H1 (cell line): ENCODE data around the gene POU2F1. TPM values are rescaled to one million over a fixed set of nuclear protein-coding genes. Genes with fewer than 3 reads are reported as not detected.
A peak's percentile ranks its signal among the peaks of the same experiment; 100 is the strongest.

Experiments used
- CTCF ChIA-PET: fragments of 300-600 bp; sonication (Branson Sonifier 250); formaldehyde crosslinking; loops from one replicate; lab custom pipeline; 2021; ENCODE audit not compliant: partially characterized antibody; lab: Charles Lee
- POLR2A ChIA-PET: fragments of 300-600 bp; sonication (Branson Sonifier 250); formaldehyde crosslinking; loops from one replicate; lab custom pipeline; 2021; ENCODE audit warnings: inconsistent platforms; ENCODE audit not compliant: partially characterized antibody; lab: Charles Lee
- DNase-seq, 2 experiments: peaks; one replicate each; pipeline versions ENCODE4 v3.0.0 to v3.0.0-alpha.2; 2010 to 2022; ENCODE audit warnings: low spot score in 2 of 2, low read depth in 1 of 2, mixed read lengths in 1 of 2
- FAIRE-seq: peaks from 2 replicates; lab custom pipeline; 2011; peaks lifted over from hg19 to GRCh38; lab: Jason Lieb, UNC
- H2AFZ ChIP-seq: 2 replicates; pipeline ENCODE4 v1.8.1; 2012; ENCODE audit warnings: low read length, inconsistent platforms
- H2AK5ac ChIP-seq: 2 replicates; pipeline ENCODE4 v1.6.1; 2013; ENCODE audit warnings: low read depth, low read length
- H2BK120ac ChIP-seq: replicated peaks from 2 replicates; pipeline ENCODE3; 2013; ENCODE audit warnings: low read depth, low read length, inconsistent platforms
- H2BK12ac ChIP-seq: 2 replicates; pipeline ENCODE4 v1.6.1; 2013; ENCODE audit warnings: low read depth, low read length
- H2BK15ac ChIP-seq: 2 replicates; pipeline ENCODE4 v1.6.1; 2013; ENCODE audit warnings: low read length
- H2BK20ac ChIP-seq: 2 replicates; pipeline ENCODE4 v1.6.1; 2013; ENCODE audit warnings: low read length
- H2BK5ac ChIP-seq: 2 replicates; pipeline ENCODE4 v1.6.1; 2013; ENCODE audit warnings: low read depth, low read length
- H3K14ac ChIP-seq: 2 replicates; pipeline ENCODE4 v1.6.1; 2013; ENCODE audit warnings: inconsistent platforms; ENCODE audit not compliant: insufficient read length
- H3K18ac ChIP-seq: 2 replicates; pipeline ENCODE4 v1.6.1; 2013; ENCODE audit warnings: low read length; ENCODE audit errors: extremely low read depth
- H3K23ac ChIP-seq: 2 replicates; pipeline ENCODE4 v1.6.1; 2013; ENCODE audit warnings: inconsistent platforms; ENCODE audit not compliant: insufficient read length
- H3K23me2 ChIP-seq: 2 replicates; pipeline ENCODE4 v1.6.1; 2013; ENCODE audit warnings: low read depth, low read length
- H3K27ac ChIP-seq: 2 replicates; pipeline ENCODE4 v1.6.1; 2011; ENCODE audit warnings: low read depth, low read length, inconsistent platforms
- H3K27me3 ChIP-seq, 4 experiments: replicated peaks in 1 of 4; 1 replicate in 1 of 4; 2 replicates in 3 of 4; pipeline versions ENCODE4 v1.6.1 to v1.8.1; 2011 to 2013; ENCODE audit warnings: low read length in 3 of 4, mild to moderate bottlenecking in 3 of 4, inconsistent platforms in 2 of 4, mixed read lengths in 2 of 4, moderate library complexity in 1 of 4; ENCODE audit not compliant: control insufficient read depth in 3 of 4, insufficient read depth in 3 of 4; ENCODE audit errors: extremely low read depth in 1 of 4
- H3K36me3 ChIP-seq, 4 experiments: 2 replicates each; pipeline versions ENCODE4 v1.6.1 to v1.8.1; 2011 to 2013; ENCODE audit warnings: mild to moderate bottlenecking in 4 of 4, low read length in 3 of 4, moderate library complexity in 2 of 4, control low read depth in 1 of 4, inconsistent platforms in 1 of 4; ENCODE audit not compliant: insufficient read depth in 4 of 4, control insufficient read depth in 2 of 4
- H3K4ac ChIP-seq: replicated peaks from 2 replicates; pipeline ENCODE3; 2013; ENCODE audit warnings: low read length, low read depth, mixed read lengths, inconsistent platforms; ENCODE audit not compliant: insufficient read length
- H3K4me1 ChIP-seq, 4 experiments: replicated peaks in 1 of 4; 1 replicate in 1 of 4; 2 replicates in 3 of 4; pipeline versions ENCODE4 v1.6.1 to v1.8.1; 2011 to 2013; ENCODE audit warnings: low read length in 3 of 4, inconsistent platforms in 2 of 4, mixed read lengths in 1 of 4; ENCODE audit not compliant: insufficient read depth in 4 of 4, control insufficient read depth in 3 of 4
- H3K4me2 ChIP-seq, 2 experiments: 2 replicates each; pipeline versions ENCODE4 v1.6.1 to v1.8.1; 2011 to 2013; ENCODE audit warnings: low read depth in 2 of 2, low read length in 2 of 2, control low read depth in 1 of 2, inconsistent platforms in 1 of 2, mild to moderate bottlenecking in 1 of 2; ENCODE audit not compliant: insufficient read depth in 1 of 2
- H3K4me3 ChIP-seq, 4 experiments: fragments of 200-600, 300-600 bp in 1 of 4; sonication (generic), shearing (Covaris generic), sonication (Bioruptor Twin) in 1 of 4; 2 replicates each; pipeline versions ENCODE4 v1.5.1 to v1.8.1; 2011 to 2016; ENCODE audit warnings: low read length in 4 of 4, low read depth in 3 of 4, control low read depth in 2 of 4, inconsistent platforms in 2 of 4, mild to moderate bottlenecking in 2 of 4, mixed read lengths in 1 of 4, moderate library complexity in 1 of 4; ENCODE audit not compliant: insufficient read depth in 2 of 4; ENCODE audit errors: extremely low read depth in 1 of 4
- H3K56ac ChIP-seq: replicated peaks from 2 replicates; pipeline ENCODE3; 2013; ENCODE audit warnings: low read depth, mild to moderate bottlenecking, mixed read lengths, low read length, inconsistent platforms; ENCODE audit not compliant: insufficient read length
- H3K79me1 ChIP-seq: 2 replicates; pipeline ENCODE4 v1.6.1; 2013; ENCODE audit warnings: low read depth, low read length, control low read depth
- H3K79me2 ChIP-seq, 2 experiments: 2 replicates each; pipeline versions ENCODE4 v1.6.1 to v1.8.1; 2012 to 2013; ENCODE audit warnings: low read length in 2 of 2, mild to moderate bottlenecking in 2 of 2, inconsistent platforms in 1 of 2; ENCODE audit not compliant: insufficient read depth in 2 of 2, control insufficient read depth in 1 of 2
- H3K9ac ChIP-seq, 4 experiments: replicated peaks in 1 of 4; 1 replicate in 1 of 4; 2 replicates in 3 of 4; pipeline versions ENCODE4 v1.6.1 to v1.8.1; 2011 to 2013; ENCODE audit warnings: low read depth in 3 of 4, low read length in 3 of 4, control low read depth in 2 of 4, mild to moderate bottlenecking in 2 of 4, moderate library complexity in 2 of 4, inconsistent platforms in 1 of 4; ENCODE audit errors: extremely low read depth in 1 of 4
- H3K9me3 ChIP-seq, 2 experiments: 2 replicates each; pipeline versions ENCODE4 v1.6.1 to v1.8.1; 2012 to 2013; ENCODE audit warnings: mild to moderate bottlenecking in 2 of 2, moderate library complexity in 2 of 2, control low read depth in 1 of 2, inconsistent platforms in 1 of 2, low read depth in 1 of 2, low read length in 1 of 2, mixed read lengths in 1 of 2; ENCODE audit not compliant: insufficient read depth in 2 of 2
- H4K20me1 ChIP-seq, 2 experiments: replicated peaks in 1 of 2; 2 replicates each; pipeline versions ENCODE3 to v1.8.1; 2011 to 2013; ENCODE audit warnings: inconsistent platforms in 2 of 2, low read length in 2 of 2, mild to moderate bottlenecking in 1 of 2; ENCODE audit not compliant: insufficient read depth in 2 of 2, control insufficient read depth in 1 of 2
- H4K5ac ChIP-seq: 2 replicates; pipeline ENCODE4 v1.6.1; 2013; ENCODE audit warnings: low read length, low read depth, mixed read lengths, inconsistent platforms; ENCODE audit not compliant: insufficient read length
- H4K8ac ChIP-seq: 2 replicates; pipeline ENCODE4 v1.8.0; 2013; ENCODE audit warnings: mild to moderate bottlenecking, moderate library complexity, low read length, inconsistent platforms; ENCODE audit not compliant: insufficient read depth; ENCODE audit errors: extremely low read depth
- H4K91ac ChIP-seq: replicated peaks from 2 replicates; pipeline ENCODE3; 2013; ENCODE audit warnings: low read length, mixed read lengths, inconsistent platforms; ENCODE audit not compliant: insufficient read length
- BACH1 ChIP-seq: IDR thresholded peaks from 2 replicates; pipeline ENCODE4 v1.6.1; 2012; ENCODE audit warnings: low read length, improper control_type of control experiment
- CEBPB ChIP-seq: IDR thresholded peaks from 2 replicates; pipeline ENCODE4 v1.6.1; 2012; ENCODE audit warnings: low read depth, low read length
- KDM1A ChIP-seq: fragments of 200-600, 300-600 bp; sonication (generic); IDR thresholded peaks from 2 replicates; pipeline ENCODE4 v1.7.1; 2016; ENCODE audit warnings: mild to moderate bottlenecking, low read length, borderline replicate concordance
- MAFK ChIP-seq: IDR thresholded peaks from 2 replicates; pipeline ENCODE4 v1.6.1; 2012; ENCODE audit warnings: low read depth, mild to moderate bottlenecking, improper control_type of control experiment, low read length
- POLR2AphosphoS5 ChIP-seq: IDR thresholded peaks from 2 replicates; pipeline ENCODE4 v1.6.1; 2011; ENCODE audit warnings: low read depth, low read length
- RFX5 ChIP-seq: IDR thresholded peaks from 2 replicates; pipeline ENCODE4 v1.6.1; 2011; ENCODE audit warnings: low read depth, low read length, improper control_type of control experiment, borderline replicate concordance
- TBP ChIP-seq: IDR thresholded peaks from 2 replicates; pipeline ENCODE4 v1.6.1; 2011; ENCODE audit warnings: low read depth, low read length, improper control_type of control experiment
- YY1 ChIP-seq: IDR thresholded peaks from 2 replicates; pipeline ENCODE4 v1.6.1; 2011; ENCODE audit warnings: low read depth, mild to moderate bottlenecking, low read length
- WGBS, 2 experiments: shearing (Covaris generic) in 1 of 2; methylation state at CpG; one replicate each; pipeline versions ENCODE4 v1.1.6 to v1.1.7; 2013 to 2015; ENCODE audit warnings: low lambda C conversion rate in 2 of 2, mixed read lengths in 2 of 2, inconsistent platforms in 1 of 2, low coverage in 1 of 2, missing lambda C conversion rate in 1 of 2; ENCODE audit not compliant: insufficient replicate concordance in 2 of 2, insufficient coverage in 1 of 2, insufficient read length in 1 of 2; ENCODE audit errors: extremely low coverage in 1 of 2, missing lambda C conversion rate in 1 of 2; 5-methylcytosine and 5-hydroxymethylcytosine counted together
- polyA plus RNA-seq, 7 experiments: library from polyadenylated mRNA; depleted of rRNA in 3 of 7; stranded (reverse) in 5 of 7; unstranded in 2 of 7; fragments of >200 nt in 5 of 7; fragments of 200-250 nt in 2 of 7; gene quantifications; 1 replicate in 5 of 7; 2 replicates in 1 of 7; 4 replicates in 1 of 7; pipeline versions ENCODE4 v1.2.1 to v1.2.3, GENCODE V29; 2011 to 2013; ENCODE audit warnings: missing spikeins in 2 of 7, mixed read lengths in 2 of 7
- total RNA-seq: library from RNA; stranded (reverse); fragmentation: NEBNext Ultra II Directional; extraction: Animal tissue kit (Norgen Biotek cat#: 25700); gene quantifications from 2 replicates; pipeline ENCODE4 v1.2.1, GENCODE V29; 2021

Gene POU2F1
- total and polyA plus RNA-seq, 2 of the 8 experiments (the other 6 are each of a cell fraction or from before 2014, with no cell fraction given): 37.0 to 57.2 TPM

GRCh38 chr1:167432780-167433179 lies 212.1 kb downstream of the POU2F1 start:
- no peak overlapping the region for H4K8ac ChIP-seq
- H2AK5ac ChIP-seq: no peak overlapping the region
- H3K9ac ChIP-seq: no peak overlapping the region; a peak in 1 of 7 replicates
- H3K27ac ChIP-seq: no peak overlapping the region
- no peaks in the 10 kb centered on the region for H3K9me3 ChIP-seq
- H2BK120ac ChIP-seq: no peak overlapping the region
- no peaks in the 10 kb centered on the region for H3K36me3 ChIP-seq
- no peaks in the 10 kb centered on the region for H3K79me2 ChIP-seq
- no peak overlapping the region for H3K18ac ChIP-seq
- H3K4me1 ChIP-seq: peaks cover 10 to 35% (median 23%) of the 10 kb centered on the region in 4 experiments
- H3K27me3 ChIP-seq: peaks cover 0 to 3% (median 0%) of the 10 kb centered on the region in 4 experiments; a peak in 2 of 7 replicates
- H2AFZ ChIP-seq: no peak overlapping the region
- POLR2A ChIA-PET: interaction anchor here (2.1 kb wide), 1 partner anchor 22 kb away, joined by 8 read pairs; no protein-coding TSS in a partner anchor
- CTCF ChIA-PET: interaction anchor here (0.6 to 5.5 kb wide), 10 partner anchors 9 to 374 kb away, joined by 3 to 64 read pairs (median 3); partner anchors contain the start of gene CREG1
- no peak overlapping the region for H4K91ac ChIP-seq
- no peak overlapping the region for H3K4me3 ChIP-seq
- no peak overlapping the region for H2BK20ac ChIP-seq
- no peaks in the 10 kb centered on the region for H3K23me2 ChIP-seq
- H2BK12ac ChIP-seq: peak overlapping the region; percentile 77; the same call in 1 of the 2 replicates
- H3K23ac ChIP-seq: no peak overlapping the region
- no peak overlapping the region for H2BK5ac ChIP-seq
- no peak overlapping the region for H3K14ac ChIP-seq
- no peaks in the 10 kb centered on the region for H4K20me1 ChIP-seq
- TF ChIP-seq BACH1 (no peak), YY1 (no peak), CEBPB (no peak), MAFK (no peak), TBP (no peak), RFX5 (no peak), POLR2AphosphoS5 (no peak), KDM1A (no peak)
- WGBS, 2 experiments: 94% methylated on average over 7 of the region's 7 CpGs; no CpG with 5 or more reads in 1 of the 2 experiments
- no peak overlapping the region for H3K56ac ChIP-seq
- H2BK15ac ChIP-seq: no peak overlapping the region
- no peak overlapping the region for H4K5ac ChIP-seq
- no peaks in the 10 kb centered on the region for H3K79me1 ChIP-seq
- FAIRE-seq: no peak
- H3K4ac ChIP-seq: no peak overlapping the region
- peak in 1 of 2 experiments; percentile 40 for DNase-seq
- no peak overlapping the region for H3K4me2 ChIP-seq
